Activated T-cell treated with anti-CD3 and anti-CD28 coated beads for 4 hours (primary cell): ENCODE measurements around the gene STIMATE.

ENCODE experiments used
- DNase-seq: peaks from one replicate; pipeline ENCODE4 v3.0.0-alpha.2; 2020

The STIMATE gene

DNA sequence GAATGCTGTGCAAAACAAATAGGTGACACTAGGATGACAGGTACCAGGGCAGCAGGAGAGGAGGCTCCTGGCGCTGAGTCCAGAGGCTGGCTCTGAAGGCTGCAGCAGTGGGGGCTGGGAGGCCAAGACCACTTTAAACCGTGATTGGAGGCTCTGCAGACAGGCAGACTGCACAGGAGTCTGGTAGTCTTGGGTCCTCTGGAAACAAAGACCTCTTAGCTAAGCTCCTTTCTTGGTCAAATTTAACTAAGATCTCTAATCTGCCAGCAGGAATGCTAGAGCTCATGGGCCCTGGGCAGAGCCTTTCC, 58.1 kb downstream of the STIMATE start:
- DNase-seq: no peak

GRCh38 chr3:52838561-52839267, 58.6 kb downstream of the STIMATE start:
- DNase-seq: no peak

DNA sequence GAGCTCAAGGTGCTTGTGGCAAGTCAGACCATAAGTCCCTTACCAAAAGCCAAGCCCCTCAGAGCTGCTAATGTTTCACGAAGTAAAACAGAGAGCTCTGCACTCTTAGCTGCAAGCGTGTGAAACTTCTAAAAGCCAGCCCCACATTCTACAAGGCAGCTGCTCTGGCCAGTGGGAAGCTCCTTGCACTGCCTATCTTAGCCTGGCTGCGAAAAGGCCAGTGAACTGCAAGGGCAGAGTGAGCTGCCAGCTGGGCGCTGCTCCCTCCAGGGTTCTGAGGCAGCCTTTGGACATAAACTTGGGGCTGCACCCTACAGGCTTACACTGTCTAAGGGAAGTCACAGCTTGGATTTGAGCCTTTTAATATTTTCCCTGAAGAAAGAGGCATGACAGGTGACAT, 60.4 kb downstream of the STIMATE start:
- no peak for DNase-seq

- no peak for DNase-seq
These were observed 60.9 kb downstream of the STIMATE start for GRCh38 chr3:52836471-52836845.

DNA sequence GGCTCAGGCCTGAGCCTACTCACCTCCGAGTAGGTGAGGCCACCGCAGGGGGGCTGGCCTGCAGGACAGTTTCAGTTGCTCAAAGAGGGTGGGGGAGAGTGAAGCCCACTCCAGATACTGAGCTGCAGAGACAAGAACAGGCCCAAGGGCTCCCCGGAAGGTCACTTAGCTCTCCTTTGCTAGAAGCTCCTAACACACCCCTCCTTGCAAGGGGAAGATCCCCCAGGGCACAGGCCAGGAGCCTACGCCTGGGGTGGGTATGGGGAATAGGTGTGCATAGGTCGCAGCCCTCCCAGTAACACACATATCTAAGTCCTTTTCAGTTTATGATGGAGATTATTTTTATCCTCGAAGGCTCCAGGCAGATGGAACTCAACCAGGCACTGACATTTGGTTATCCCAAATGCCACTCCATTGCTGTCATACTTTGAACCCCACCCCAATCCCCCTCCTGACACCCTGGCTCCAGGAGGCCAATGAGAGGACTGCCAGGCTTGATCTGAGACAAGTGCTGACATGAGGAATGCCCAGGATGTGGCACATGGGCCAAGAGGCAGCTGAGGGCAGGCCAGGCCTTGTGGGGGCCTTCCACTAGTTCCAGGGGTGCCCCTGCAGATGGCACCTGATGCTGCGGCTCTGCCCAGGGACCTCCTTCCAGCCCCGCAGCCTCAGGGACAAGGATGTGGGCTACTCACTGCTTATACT, 61.4 kb downstream of the STIMATE start:
- DNase-seq: no peak

- no peak for DNase-seq
These were observed 62.4 kb downstream of the STIMATE start, which contains the start of gene MUSTN1 for GRCh38 chr3:52834871-52835501. TSS of gene MUSTN1 (minus strand) at chr3:52835019. CDS start at chr3:52834948, 71 bp downstream.

GRCh38 chr3:52833202-52833601, 64.1 kb downstream of the STIMATE start:
- no peak for DNase-seq

DNA sequence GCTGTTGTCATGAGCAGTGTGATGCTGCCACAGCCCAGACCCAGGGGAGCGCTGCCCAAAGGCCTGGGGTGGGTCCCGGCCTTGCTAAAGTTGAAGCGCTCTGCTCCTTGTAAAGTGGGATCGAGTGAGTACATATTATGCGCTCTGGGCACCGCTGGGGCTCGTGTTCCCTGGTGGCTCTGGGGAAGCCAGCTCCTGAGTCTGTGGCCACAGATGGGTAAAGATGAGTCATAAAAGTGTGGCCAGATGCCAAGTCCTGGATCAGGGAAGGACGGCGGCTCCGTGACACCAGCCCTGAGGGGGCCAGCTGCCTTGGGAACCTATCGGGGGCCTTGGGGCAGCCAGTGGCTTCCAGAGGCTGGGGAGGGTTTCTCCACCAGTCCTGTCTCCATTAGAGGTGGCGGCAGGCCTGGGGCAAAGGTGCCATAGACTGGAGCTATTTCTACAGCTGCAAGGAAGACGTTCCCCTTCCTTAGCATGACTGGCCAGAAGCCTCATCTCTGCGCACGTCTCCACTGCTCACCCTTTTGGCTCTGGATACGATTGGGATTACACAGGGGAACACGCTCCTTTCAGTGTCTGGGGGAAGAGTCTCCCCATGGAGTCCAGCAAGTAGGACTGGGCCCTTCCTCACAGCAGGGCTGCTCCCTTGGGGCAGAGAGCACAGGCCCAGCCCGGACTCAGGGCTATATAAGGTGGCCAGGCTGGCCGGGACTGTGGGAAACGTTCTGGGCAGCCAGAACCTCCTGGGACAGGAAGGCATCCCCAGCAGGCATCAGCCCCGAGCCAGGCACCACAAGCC, 65.6 kb downstream of the STIMATE start:
- DNase-seq: no peak

- no peak for DNase-seq
These were observed 66.7 kb downstream of the STIMATE start, which contains the start of gene ITIH4 for GRCh38 chr3:52830535-52831258. TSS of gene ITIH4 (minus strand) at chr3:52830672. CDS start at chr3:52830642, 30 bp downstream.

DNA sequence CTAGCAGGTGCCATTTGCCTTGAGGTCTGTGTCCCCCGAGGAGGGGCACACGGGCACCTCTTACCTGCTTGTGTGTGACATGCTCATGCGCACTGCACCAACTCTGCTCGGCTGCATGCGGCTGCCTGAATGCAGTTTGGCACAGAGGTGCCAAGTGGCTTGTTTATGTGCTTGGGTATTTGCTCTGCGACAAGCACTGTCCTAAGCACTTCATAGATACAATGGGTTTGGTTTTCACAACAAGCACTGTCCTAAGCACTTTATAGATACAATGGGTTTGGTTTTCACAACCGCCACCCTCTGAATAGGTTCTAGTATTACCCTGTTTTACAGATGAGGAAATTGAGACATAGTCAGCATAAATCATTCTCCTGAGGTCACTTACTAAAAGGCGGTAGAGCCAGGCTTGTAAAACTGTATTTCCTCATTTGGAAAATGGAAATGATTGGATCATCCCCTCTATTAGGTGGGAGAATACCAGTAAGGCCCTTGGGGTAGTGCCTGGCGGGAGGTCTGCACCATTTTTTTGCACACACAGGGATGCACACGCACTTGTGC, 67.4 kb downstream of the STIMATE start:
- DNase-seq: no peak

- no peak for DNase-seq
These were observed 67.9 kb downstream of the STIMATE start for GRCh38 chr3:52829482-52829881.

DNA sequence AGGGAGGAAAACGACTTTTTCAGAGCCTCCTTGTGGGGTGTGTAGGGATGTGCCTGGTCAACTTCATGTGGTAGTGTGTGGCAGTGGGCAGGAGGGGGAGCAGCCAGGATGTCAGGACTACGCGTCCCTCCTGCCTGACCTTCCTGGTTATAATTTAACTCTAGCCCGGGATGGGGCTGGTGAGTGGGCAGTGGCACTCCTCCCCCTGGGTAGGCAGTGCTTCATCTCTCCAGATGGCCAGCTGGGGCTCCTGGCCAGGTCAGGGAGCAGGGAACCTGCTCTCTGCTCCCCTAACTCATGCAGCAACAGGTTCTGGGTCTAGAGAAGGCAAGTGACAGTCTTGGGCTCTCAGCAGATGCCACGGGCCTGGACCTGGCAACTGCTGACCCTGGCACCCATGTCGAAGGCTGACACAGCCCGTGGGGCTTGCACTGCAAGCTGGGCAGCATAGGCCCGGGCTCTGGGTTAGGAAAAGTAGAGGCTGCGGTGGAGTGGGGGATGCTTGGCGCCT, 69.4 kb downstream of the STIMATE start:
- no peak for DNase-seq

DNA sequence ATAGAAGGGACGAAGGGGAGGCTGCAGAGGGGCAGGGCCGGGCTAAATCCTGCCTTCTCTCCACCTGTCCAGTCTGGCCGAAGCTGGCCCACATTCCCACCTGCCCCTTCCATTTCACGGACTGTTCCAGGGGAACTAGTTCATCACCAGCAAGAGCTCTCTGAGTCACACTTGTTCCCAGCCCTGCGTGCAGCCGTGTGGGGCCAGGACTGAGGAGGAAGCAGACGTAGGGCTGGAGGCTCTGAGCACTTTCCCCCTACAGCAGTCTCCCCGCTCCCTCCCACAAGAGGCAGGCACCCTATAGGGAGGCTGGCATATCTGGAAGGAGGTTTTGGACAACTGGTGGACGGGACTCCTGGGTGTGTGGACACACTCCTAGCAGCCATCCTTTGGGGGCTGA, 69.9 kb downstream of the STIMATE start:
- no peak for DNase-seq

DNA sequence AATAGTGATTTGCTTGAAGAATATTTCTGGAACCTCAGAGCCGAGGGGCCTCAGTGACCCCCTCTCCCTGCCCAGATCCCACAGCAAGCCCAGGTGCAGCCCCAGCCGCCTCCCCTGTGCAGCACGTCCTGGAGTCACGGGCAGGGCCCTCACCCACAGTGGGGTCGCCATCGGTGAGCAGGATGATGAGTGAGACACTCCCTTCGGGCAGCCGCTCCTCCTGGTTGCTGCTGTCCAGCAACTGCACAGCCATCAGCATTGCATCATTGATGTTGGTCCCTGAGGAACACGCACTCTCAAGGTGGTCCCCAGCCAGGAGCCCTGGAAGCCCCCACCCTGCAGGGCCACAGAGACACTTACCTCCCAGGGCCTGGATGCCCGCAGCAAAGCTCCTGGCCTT, 73.3 kb downstream of the STIMATE start:
- DNase-seq: no peak

DNA sequence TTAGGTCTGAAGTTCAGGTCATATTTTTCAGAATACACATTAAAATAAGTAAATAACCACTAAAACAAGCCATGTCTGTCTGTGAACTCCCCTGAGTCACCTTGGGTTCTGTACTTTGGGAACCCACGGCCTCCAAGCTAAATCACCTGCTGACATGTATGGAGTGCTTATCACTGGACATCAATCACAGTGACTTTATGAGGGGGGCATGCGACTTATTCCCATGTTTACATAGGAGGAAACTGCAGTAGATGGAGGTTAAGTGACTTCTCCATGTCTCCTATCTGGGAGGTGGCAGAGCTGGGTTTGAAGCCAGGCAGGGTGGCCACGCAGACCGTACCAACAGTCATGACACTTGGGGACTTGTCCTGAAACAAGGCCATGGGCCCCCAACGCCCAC, 75.0 kb downstream of the STIMATE start:
- DNase-seq: no peak

DNA sequence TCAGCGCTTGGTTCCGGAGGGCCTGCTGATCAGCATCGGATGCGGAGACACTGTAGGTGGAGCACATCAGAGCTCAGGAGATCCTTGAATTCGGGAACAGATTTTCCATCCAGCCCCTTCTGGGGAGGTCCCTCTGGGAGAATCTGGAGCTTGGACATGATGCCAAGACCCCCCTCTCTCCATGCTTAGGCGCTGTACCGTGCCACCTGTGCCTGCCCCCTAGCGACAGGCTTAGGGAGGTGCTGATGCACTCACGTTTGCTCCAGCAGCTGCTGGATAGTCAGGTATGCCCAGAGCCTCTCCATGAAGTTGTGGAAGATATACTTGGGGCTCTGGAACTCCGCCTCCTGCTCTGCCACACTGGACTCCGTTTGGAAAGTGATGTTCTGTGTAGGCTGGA, 76.6 kb downstream of the STIMATE start:
- no peak for DNase-seq

GRCh38 chr3:52819936-52820335, 77.4 kb downstream of the STIMATE start:
- no peak for DNase-seq

DNA sequence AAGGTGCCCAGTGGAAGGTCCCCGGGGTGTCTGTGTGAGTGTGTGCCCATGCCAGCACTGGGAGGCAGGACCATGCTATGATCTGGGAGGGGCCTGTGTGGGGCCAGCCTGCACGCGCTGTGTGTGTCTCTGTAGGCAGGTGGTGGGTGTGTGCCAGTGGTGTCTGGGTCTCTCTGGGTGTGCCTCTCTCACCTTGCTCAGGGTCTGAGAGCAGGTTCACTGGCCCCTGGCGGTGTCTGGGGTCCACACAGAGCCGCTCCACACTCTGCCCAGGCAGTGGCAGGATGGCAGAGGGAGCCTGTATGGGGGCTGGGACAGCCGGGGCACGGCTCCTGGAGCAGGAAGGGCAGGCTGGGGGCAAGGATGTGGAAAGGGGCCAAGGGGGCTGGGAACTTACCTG, 79.5 kb downstream of the STIMATE start:
- no peak for DNase-seq

DNA sequence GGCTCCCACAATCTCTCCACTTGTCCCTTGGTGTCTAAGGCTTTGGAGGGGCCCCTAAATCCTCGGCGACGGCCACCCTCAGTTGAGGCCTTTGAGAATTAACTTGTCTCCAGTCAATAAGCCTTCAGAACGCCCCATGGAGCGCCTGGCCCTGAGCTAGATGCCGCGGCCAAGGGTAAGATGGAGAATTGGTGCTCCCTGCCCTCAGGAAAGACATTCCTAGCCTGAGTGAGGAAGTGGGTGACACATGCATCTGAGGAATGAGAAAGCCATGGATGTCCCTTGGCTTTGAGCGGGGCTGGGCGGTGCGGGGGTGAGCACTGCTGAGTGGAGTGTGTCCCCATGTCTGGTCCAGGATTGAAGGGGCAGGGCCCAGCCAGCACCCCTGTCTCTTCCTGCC, 80.1 kb downstream of the STIMATE start:
- no peak for DNase-seq

GRCh38 chr3:52816654-52817053, 80.7 kb downstream of the STIMATE start:
- no peak for DNase-seq

DNA sequence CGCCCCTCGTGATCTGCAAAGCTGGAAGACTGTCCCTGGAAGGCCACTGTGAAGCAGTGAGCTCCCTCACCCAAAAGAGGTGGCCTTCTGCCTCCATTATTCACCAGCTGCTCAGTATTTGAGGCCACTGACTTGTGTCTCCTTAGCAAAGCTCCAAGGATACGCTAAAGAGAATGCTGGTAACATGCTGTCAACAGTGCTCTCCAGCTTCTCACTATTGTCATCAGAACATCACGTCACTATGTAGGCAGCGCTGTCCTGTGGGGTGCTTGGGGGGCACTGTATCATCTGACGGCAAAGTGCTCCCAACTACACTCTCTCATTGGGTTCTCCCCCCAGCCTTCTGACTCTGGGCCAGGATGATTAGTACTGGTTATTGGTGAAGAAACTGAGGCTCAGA, 81.1 kb downstream of the STIMATE start:
- DNase-seq: no peak

DNA sequence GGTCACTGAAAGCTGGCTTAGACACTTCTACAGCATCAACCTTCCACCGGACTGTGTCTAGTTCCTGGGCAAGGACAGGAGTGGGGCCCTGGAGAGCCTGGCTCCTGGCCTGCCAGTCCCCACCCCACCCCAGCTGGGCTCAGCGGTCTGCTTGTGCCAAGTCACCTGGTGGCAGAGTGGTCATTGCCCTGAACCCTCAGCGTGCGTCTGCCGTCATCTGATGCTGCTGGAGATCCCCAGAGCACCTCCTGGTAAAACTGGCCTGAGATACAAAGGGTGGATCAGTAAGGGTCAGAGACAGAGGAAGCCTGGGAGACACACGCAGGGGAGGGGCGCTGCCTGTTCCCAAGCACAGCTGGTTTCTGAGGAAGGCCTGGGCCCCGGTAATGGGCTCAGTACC, 83.5 kb downstream of the STIMATE start:
- DNase-seq: no peak
